Muscle of back (tissue), 11 donors: Measurements from ENCODE around the gene LMX1B. TPM values are rescaled to one million over a fixed set of nuclear protein-coding genes. Genes with fewer than 3 reads are reported as not detected.
"Not testable (repeated sequence)": the region's sequence is repeated elsewhere in the genome, so short reads cannot be mapped to it uniquely, and the experiment has no call there.

Experiments
- DNase-seq, 3 donors: peaks; one replicate each; pipeline versions ENCODE4 v3.0.0 to v3.0.0-alpha.2; 2013
- polyA plus RNA-seq, 10 donors: library from polyadenylated mRNA; unstranded; fragments of 120-200 nt; gene quantifications; one replicate each; pipeline ENCODE4 v1.2.1, GENCODE V29; 2013; ENCODE audit not compliant: insufficient read length in 10 of 10

The LMX1B gene
- polyA plus RNA-seq, 10 donors: 0.10 to 1.8 (median 0.25) TPM

DNA sequence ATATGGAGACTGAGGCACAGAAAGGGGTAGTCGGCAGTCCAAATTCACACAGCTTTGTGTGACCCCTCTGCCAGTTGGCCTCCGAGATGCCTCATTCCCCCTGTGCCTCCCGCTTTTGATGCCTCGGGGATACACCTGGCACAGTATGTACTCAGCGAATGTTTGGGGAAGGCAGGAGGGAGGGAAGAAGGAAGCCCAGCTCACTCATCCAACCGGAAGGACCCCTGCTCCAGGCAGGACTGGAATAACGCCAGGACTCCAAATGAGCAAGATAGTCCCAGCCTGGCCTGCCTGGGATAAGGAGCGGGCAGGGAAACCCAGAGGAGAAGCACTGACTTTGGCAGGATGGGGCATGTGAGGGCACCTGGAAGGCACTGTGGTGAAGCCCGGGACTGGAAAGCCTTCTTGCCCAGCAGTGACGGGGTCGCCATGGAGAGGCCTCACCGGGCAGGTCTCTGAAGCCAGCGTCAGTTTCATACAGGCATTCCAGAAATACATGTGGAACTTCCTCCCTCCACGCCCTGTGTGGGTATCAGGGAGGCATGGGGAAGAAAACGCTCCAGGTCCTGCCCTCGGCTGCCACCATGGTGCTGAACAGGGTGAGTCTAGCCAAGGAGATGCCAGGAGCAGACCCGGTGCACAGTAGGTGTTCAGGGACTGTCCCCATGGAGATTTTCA is 20.3 kb downstream of the LMX1B start:
- no peak for DNase-seq

- no peak for DNase-seq
Measured at GRCh38 chr9:126635061-126635460, 21.3 kb downstream of the LMX1B start.

DNA sequence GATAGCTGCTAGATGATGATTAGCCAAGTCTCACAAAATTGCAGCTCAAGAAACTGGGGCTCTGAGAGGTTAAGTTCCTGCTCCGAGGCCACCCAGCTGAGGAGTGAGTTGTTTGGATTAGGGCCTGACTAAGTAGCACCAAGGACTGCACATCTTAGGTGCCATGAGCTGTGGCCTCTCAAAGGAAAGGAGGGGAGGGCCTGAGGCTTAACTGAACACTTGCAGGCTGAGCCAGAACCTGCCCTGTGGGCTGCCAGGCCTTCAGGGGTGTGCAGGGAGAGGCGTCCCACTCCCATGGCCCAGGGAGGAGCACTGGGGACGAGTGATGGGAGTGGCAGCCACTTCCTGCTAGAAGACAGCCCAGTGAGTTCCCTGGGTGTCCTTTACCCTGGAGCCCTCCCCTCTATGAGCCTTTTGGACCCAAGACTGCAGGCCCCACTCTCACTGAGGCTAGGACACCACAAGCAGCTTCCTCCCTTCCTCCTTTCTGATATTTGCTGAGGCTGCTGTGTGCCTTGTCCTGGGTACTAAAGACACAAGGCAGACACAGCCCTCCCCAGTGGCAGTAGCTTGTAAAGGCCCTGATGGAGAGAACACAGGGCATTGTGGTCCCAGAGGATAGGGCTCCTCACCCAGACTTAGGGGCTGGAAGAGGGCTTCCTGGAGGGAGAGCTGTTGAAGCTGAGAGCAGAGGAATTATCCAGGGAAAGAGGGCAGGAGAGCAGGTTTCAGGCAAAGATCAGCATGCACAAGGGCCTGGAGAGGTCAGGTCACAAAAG is 22.1 kb downstream of the LMX1B start:
- DNase-seq: no peak

DNA sequence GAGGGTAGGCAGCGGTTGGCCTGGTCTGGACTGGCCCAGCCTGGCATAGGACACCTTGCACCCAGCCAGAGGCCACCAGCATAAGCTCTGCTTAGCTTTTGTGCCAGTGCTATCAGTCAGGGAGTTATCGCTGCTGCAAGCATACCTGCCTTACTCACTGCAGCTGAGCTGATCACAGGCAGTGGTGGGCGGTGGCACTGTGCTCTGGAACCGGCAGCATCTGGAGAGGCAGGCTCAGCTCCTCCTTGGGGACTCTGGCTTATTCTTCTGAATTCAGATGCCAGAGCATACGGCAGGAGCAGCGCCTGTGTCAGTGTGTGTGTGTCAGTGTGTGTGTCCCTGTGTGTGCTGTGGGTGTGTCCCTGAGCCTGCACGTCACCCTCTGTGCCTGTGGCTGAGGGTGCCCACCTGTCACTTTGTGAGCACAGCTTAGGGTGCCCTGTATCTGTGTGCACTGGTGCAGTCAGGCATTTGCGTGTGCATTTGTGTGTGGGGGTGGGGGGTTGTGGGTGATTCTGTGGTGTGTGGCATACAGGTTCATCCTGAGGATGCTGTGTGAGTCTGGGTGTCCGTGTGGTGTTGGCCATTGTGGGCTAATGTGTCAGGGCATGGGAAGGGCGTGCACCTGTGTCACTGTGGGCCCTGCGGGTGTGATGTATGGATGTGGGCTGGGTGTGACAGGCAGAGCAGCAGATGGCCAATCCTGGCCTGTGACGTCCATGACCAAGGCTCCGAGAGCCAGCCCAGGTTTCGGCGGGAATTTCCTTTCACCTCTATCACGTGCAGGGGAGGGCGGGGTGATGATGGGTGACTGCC is 23.5 kb downstream of the LMX1B start:
- no peak for DNase-seq

GRCh38 chr9:126638571-126639132 is 24.9 kb downstream of the LMX1B start:
- no peak for DNase-seq

DNA sequence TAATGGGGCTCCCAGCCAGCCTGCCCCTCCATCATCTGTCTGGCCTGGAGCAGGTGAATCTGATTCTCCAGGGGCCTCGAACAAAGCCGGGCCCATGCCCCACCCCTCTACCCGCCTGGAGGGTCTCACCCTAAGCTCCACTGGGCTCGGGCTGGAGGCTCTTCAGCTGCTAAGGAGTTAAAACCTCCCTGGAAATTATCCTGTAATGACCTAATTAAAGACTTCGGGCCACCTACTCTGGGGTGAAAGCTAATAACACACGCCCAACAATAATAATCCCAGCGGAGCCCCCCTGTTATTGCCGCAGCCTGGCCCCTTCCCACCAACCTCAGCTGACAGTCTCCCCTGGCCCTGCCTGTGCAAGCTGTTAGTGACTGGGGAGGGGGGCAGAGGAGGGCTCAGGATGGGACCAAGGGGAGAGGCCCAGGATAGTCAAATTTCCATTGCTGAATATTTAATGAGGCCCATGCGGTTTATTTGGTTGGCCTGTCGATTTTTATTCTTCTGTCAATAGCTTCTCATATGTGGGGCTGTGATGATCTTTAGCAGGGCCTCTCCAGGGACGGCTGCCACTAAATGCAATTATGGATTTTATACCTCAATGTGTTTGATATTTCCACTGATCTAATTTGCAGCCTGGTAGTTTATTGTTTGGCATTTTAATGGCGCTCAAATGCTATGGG is 25.7 kb downstream of the LMX1B start:
- no peak for DNase-seq

GRCh38 chr9:126641118-126641851 is 27.6 kb downstream of the LMX1B start:
- no peak for DNase-seq

GRCh38 chr9:126642010-126642744 is 28.4 kb downstream of the LMX1B start:
- DNase-seq: no peak

DNA sequence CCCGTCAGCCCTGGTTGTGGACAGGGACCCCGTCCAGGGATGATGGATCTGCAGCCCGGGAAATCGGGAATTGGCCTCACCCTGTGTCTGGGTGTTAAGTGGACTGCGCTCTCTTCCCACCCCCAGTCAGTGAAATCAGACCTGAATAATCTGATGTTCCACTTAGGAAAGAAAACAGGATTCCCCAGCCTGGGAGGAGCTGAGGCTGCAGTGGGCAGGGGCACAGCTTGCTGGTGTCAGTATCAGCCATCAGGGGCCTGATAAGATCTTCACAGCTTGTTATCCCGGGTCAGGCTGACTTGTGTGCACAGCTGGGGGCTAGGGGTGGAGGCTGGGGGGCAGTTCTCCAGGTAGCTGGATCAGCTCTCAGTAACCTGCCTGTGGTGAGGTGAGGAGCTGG is 29.1 kb downstream of the LMX1B start:
- no peak for DNase-seq

GRCh38 chr9:126643945-126644527 is 30.3 kb downstream of the LMX1B start:
- no peak for DNase-seq

DNA sequence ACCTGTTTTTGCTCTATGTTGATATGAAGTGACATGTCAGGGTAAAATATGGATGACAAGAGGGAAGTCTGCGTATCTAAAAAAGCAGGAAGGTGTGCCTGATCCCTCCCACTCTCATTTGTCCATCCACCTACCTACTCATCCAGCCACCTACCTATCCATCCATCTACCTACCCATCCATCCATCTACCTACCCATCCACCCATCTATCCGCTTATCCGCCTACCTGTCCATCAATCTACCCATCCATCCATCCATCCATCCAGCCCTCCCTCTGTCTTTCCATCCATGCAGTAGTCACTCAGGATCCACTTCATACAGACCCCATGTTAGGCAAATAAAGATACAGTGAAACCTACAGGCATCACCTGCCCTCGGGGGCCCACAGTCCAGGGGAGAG is 32.4 kb downstream of the LMX1B start:
- DNase-seq: no peak

GRCh38 chr9:126647585-126648411 is 34.1 kb downstream of the LMX1B start:
- DNase-seq: no peak

DNA sequence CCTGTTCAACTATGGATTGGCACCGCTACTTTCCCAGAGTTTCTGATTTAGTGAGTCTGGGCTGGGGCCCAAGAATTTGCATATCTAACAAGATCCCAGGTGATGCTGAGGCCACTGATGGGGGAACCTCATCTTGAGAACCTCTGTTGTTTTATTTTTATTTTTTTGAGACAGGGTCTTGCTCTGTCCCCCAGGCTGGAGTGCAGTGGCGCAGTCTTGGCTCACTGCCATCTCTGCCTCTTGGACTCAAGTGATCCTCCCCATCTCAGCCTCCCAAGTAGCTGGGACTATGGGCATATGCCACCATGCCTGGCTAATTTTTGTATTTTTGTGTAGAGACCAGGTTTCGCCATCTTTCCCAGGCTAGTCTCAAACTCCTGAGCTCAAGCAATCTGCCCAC is 35.7 kb downstream of the LMX1B start:
- DNase-seq: no peak

GRCh38 chr9:126650404-126651341 is 36.9 kb downstream of the LMX1B start:
- no peak for DNase-seq

DNA sequence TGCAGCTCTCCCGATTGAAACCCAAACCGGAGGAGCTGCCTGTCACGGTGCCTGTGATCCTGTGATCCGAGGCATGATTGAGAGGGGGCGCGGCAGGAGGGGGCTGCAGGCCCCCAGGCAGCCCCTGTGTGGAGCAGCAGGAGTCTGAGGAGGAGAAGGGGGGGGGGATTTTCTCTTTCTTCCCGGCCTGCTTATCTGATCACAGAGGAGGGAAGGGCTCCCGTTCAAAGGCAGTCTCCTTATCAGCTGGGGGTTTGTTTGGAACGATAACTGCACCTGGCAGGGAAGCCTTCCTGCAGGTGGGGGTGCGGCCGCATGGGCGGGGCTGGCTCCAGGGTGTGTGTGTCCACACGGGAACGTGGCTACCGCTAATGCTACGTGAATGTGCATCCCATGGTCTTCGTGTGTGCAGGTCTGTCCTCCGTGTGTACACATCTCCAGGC is 38.4 kb downstream of the LMX1B start:
- no peak for DNase-seq

- no peak for DNase-seq
Measured at GRCh38 chr9:126654124-126654523, 40.4 kb downstream of the LMX1B start.

DNA sequence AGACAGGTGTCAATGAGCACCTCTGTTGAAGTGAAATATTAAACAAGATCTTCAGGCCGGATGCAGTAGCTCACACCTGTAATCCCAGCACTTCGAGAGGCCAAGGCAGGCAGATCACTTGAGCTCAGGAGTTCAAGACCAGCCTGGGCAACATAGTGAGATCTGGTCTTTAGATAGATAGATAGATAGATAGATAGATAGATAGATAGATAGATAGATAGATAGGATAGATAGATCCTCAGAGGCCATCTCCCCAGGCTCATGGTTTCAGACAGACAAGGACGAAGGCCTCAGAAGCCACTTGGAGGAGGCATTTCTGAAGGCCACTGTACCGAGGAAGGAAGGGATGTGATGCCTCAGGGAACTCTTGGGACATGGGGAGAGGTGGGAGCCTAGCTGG is 42.5 kb downstream of the LMX1B start:
- DNase-seq: not testable (repeated sequence)
